Neural cell (in vitro differentiated cells): ENCODE data around the gene C6orf136. TPM values are rescaled to one million over a fixed set of nuclear protein-coding genes. Genes with fewer than 3 reads are reported as not detected.
"Not testable (repeated sequence)": the region's sequence is repeated elsewhere in the genome, so short reads cannot be mapped to it uniquely, and the experiment has no call there.

ENCODE experiments used
- H2AFZ ChIP-seq: fragments of 200-600, 300-800 bp; sonication (generic), shearing (Covaris generic); 2 replicates; pipeline ENCODE4 v1.6.0; 2014; ENCODE audit warnings: low read depth, mild to moderate bottlenecking, antibody characterized with exemption, low read length, moderate library complexity
- H3F3A ChIP-seq: fragments of 200-600 bp; shearing (Covaris generic); 2 replicates; pipeline ENCODE4 v1.6.1; 2016; ENCODE audit warnings: mild to moderate bottlenecking, moderate library complexity, mixed read lengths, antibody characterized with exemption, low read length; ENCODE audit not compliant: insufficient read depth, poor library complexity, severe bottlenecking
- H3K27ac ChIP-seq: fragments of 200-600, 300-800 bp; sonication (generic), shearing (Covaris generic); 2 replicates; pipeline ENCODE4 v1.5.1; 2014; ENCODE audit warnings: mild to moderate bottlenecking, low read length, moderate library complexity
- H3K27me3 ChIP-seq: fragments of 300-800, 200-600 bp; sonication (generic), shearing (Covaris generic); 2 replicates; pipeline ENCODE4 v1.6.0; 2014; ENCODE audit warnings: mild to moderate bottlenecking, low read depth, low read length, moderate library complexity; ENCODE audit not compliant: insufficient read depth
- H3K36me3 ChIP-seq: fragments of 300-800, 200-600 bp; sonication (generic), shearing (Covaris generic); 2 replicates; pipeline ENCODE4 v1.5.1; 2014; ENCODE audit warnings: mild to moderate bottlenecking, antibody characterized with exemption, low read length, moderate library complexity; ENCODE audit not compliant: insufficient read depth
- H3K4me2 ChIP-seq: fragments of 300-800, 200-600 bp; sonication (generic), shearing (Covaris generic); 2 replicates; pipeline ENCODE4 v1.6.0; 2014; ENCODE audit warnings: mild to moderate bottlenecking, low read length
- H3K4me3 ChIP-seq: fragments of 300-800, 200-600 bp; sonication (generic), shearing (Covaris generic); 2 replicates; pipeline ENCODE4 v1.5.1; 2014; ENCODE audit warnings: mild to moderate bottlenecking, low read length, moderate library complexity
- H3K79me2 ChIP-seq: fragments of 200-600 bp; shearing (Covaris generic); replicated peaks from 2 replicates; pipeline ENCODE4 v1.6.0; 2014; ENCODE audit warnings: mild to moderate bottlenecking, low read length, moderate library complexity; ENCODE audit not compliant: insufficient read depth
- H3K9ac ChIP-seq: fragments of 300-800, 200-600 bp; sonication (generic), shearing (Covaris generic); 2 replicates; pipeline ENCODE4 v1.6.1; 2016; ENCODE audit warnings: mild to moderate bottlenecking, low read length, mixed read lengths
- H3K9me2 ChIP-seq: fragments of 200-600 bp; shearing (Covaris generic); 2 replicates; pipeline ENCODE4 v1.6.1; 2016; ENCODE audit warnings: mild to moderate bottlenecking, low read length, mixed read lengths; ENCODE audit not compliant: insufficient read depth
- H3K9me3 ChIP-seq: fragments of 200-600, 300-800 bp; sonication (generic), shearing (Covaris generic); 2 replicates; pipeline ENCODE4 v1.6.1; 2016; ENCODE audit warnings: mild to moderate bottlenecking, mixed run types, low read length, moderate library complexity, mixed read lengths
- H4K20me1 ChIP-seq: fragments of 200-600 bp; shearing (Covaris generic); 2 replicates; pipeline ENCODE4 v1.6.1; 2016; ENCODE audit warnings: mild to moderate bottlenecking, mixed run types; ENCODE audit not compliant: insufficient read depth
- CTCF ChIP-seq: fragments of 450-650 bp; IDR thresholded peaks from 2 replicates; pipeline ENCODE4 v1.5.1; 2014; ENCODE audit warnings: antibody characterized with exemption, mild to moderate bottlenecking, moderate library complexity; ENCODE audit not compliant: poor library complexity, severe bottlenecking
- MXI1 ChIP-seq: fragments of 450-650 bp; conservative IDR thresholded peaks from 2 replicates; pipeline ENCODE4 v1.6.1; 2014; ENCODE audit warnings: antibody characterized with exemption, mild to moderate bottlenecking; ENCODE audit not compliant: poor library complexity, severe bottlenecking
- RAD21 ChIP-seq: fragments of 450-650 bp; conservative IDR thresholded peaks from 2 replicates; pipeline ENCODE4 v1.6.1; 2014; ENCODE audit warnings: antibody characterized with exemption, mild to moderate bottlenecking, moderate library complexity
- REST ChIP-seq: IDR thresholded peaks from 2 replicates; pipeline ENCODE4 v1.6.1; 2012; ENCODE audit warnings: borderline replicate concordance
- TAF1 ChIP-seq: IDR thresholded peaks from 2 replicates; pipeline ENCODE4 v1.6.1; 2012; ENCODE audit warnings: low read depth
- polyA plus RNA-seq: library from polyadenylated mRNA; depleted of rRNA; stranded (reverse); fragments of >200 nt; gene quantifications from 2 replicates; pipeline ENCODE4 v1.2.3, GENCODE V29; 2014

C6orf136 gene
- polyA plus RNA-seq, 1 donor from 2014 or later: 12.4 TPM

GRCh38 chr6:30664994-30665767 lies 18.2 kb downstream of the C6orf136 start:
- no peak overlapping the region for H3K4me2 ChIP-seq
- H3K9me2 ChIP-seq: no peaks in the 10 kb centered on the region
- TF ChIP-seq CTCF (no peak), TAF1 (no peak), MXI1 (no peak), REST (no peak)
- H3K36me3 ChIP-seq: no peaks in the 10 kb centered on the region
- H3K9me3 ChIP-seq: no peaks in the 10 kb centered on the region
- H4K20me1 ChIP-seq: no peaks in the 10 kb centered on the region
- H3K27me3 ChIP-seq: no peaks in the 10 kb centered on the region
- no peaks in the 10 kb centered on the region for H3K79me2 ChIP-seq
- no peak overlapping the region for H3K27ac ChIP-seq
- H2AFZ ChIP-seq: no peak overlapping the region
- no peak overlapping the region for H3K4me3 ChIP-seq
- no peak overlapping the region for H3K9ac ChIP-seq
- H3F3A ChIP-seq: no peaks in the 10 kb centered on the region

GRCh38 chr6:30666300-30666699 lies 19.4 kb downstream of the C6orf136 start:
- not testable (repeated sequence) for H3K4me2 ChIP-seq, H3K36me3 ChIP-seq, H3K27ac ChIP-seq, H3K9ac ChIP-seq, H3F3A ChIP-seq, H3K9me2 ChIP-seq, H3K4me3 ChIP-seq, H3K9me3 ChIP-seq, H2AFZ ChIP-seq, H3K27me3 ChIP-seq, H4K20me1 ChIP-seq, H3K79me2 ChIP-seq

GRCh38 chr6:30670760-30671527 lies 24.0 kb downstream of the C6orf136 start:
- no peaks in the 10 kb centered on the region for H3K9me3 ChIP-seq
- no peaks in the 10 kb centered on the region for H4K20me1 ChIP-seq
- no peaks in the 10 kb centered on the region for H3F3A ChIP-seq
- no peaks in the 10 kb centered on the region for H3K9me2 ChIP-seq
- H2AFZ ChIP-seq: no peak overlapping the region
- peaks cover 8% of the 10 kb centered on the region for H3K79me2 ChIP-seq
- H3K36me3 ChIP-seq: no peaks in the 10 kb centered on the region
- no peak overlapping the region for H3K27ac ChIP-seq
- H3K9ac ChIP-seq: no peak overlapping the region
- H3K4me2 ChIP-seq: no peak overlapping the region
- H3K27me3 ChIP-seq: no peaks in the 10 kb centered on the region
- TF ChIP-seq CTCF (peak; percentile 36), RAD21 (no peak), MXI1 (no peak)
- no peak overlapping the region for H3K4me3 ChIP-seq
